Mammary epithelial cell (primary cell): ENCODE data around the gene YPEL5.
"Not testable (repeated sequence)": the region's sequence is repeated elsewhere in the genome, so short reads cannot be mapped to it uniquely, and the experiment has no call there.

Experiments used
- CTCF ChIP-seq, 2 donors: IDR thresholded peaks in 1 of 2; conservative IDR thresholded peaks in 1 of 2; 2 replicates each; pipeline ENCODE4 v1.5.1; 2011 to 2012; ENCODE audit warnings: inconsistent platforms in 2 of 2, low read length in 2 of 2, mild to moderate bottlenecking in 2 of 2, control low read depth in 1 of 2, low read depth in 1 of 2; ENCODE audit not compliant: insufficient read depth in 1 of 2; ENCODE audit errors: extremely low read depth in 1 of 2
- EZH2 ChIP-seq: IDR thresholded peaks from 2 replicates; pipeline ENCODE4 v1.6.1; 2012; ENCODE audit warnings: low read length, inconsistent platforms, borderline replicate concordance

GRCh38 chr2:30111186-30111585, 35.6 kb upstream of the YPEL5 start:
- TF ChIP-seq CTCF (conservative IDR thresholded peaks at IDR 0.05 in 1 of 2, IDR thresholded peaks at IDR 0.05 in 1 of 2; ENCODE audit: extremely low read depth in 1 of 2, insufficient read depth in 1 of 2, low read depth in 1 of 2, low read length in 2 of 2); EZH2: not testable (repeated sequence)
